ENCODE data around the gene TXNDC5.

Gene TXNDC5

DNA sequence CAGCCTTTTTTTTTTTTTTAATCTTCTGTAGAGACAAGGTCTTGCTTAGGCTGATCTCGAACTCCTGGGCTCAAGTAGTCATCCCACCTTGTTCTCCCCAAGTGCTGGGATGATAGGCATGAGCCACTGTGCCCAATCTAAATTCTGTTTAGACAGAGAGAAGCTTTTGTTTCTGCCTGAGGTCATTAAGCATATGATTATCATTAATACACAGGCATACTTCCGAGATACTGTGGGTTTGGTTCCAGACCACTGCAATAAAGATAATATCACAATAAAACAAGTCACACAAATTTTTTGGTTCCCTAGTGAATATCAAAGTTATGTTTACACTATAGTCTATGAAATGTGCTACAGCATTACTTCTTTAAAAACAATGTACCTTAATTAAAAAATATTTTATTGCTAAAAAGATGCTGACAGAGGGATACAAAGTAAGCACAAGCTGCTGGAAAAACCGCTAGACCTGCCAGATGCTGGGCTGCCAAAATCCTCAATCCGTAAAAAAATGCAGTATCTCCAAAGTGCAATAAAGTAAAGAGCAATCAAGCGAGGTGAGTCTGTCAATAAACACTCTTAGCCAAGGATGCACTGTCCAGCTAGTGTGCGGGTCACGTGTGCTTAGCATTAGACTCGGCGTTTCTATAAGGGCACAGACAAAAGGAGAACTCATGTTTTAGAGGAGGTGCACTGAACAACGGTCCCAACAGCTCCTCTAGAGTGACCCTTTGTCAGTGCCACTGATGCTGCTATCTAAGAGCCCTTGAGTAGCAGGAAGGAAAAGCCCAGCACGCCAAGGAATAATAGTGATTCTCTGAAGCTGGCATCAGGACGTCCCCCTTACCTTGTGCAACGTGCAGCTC, 16.1 kb downstream of the TXNDC5 start:
- TF ChIP-seq GATA2 (IDR thresholded peaks at IDR 0.05; ENCODE audit: low read depth, low read length) = no peak
- no peak for TF ChIP-seq GATA3 (IDR thresholded peaks at IDR 0.05; ENCODE audit: low read depth, low read length)

DNA sequence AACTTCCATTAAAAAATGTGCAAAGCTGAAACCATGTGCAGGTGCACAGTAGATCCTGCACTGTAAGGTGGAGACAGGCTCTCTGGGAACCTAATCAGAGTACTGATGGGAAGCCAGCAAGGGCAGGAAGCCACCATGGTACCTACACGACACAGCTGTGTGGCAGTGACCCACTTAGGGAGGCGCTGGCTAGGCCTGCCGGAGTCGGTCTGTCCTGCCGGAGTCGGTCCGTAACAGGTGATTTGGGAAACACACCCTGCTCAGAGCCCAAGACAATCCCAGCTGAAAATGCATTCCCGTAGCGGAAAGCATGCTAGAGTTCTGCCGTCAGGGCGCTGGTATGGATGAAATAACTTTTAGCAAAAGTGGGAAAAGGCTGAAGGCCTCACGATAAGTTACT, 17.2 kb downstream of the TXNDC5 start:
- no peak for TF ChIP-seq GATA2 (IDR thresholded peaks at IDR 0.05; ENCODE audit: low read depth, low read length)
- TF ChIP-seq GATA3 (IDR thresholded peaks at IDR 0.05; ENCODE audit: low read depth, low read length) = no peak

DNA sequence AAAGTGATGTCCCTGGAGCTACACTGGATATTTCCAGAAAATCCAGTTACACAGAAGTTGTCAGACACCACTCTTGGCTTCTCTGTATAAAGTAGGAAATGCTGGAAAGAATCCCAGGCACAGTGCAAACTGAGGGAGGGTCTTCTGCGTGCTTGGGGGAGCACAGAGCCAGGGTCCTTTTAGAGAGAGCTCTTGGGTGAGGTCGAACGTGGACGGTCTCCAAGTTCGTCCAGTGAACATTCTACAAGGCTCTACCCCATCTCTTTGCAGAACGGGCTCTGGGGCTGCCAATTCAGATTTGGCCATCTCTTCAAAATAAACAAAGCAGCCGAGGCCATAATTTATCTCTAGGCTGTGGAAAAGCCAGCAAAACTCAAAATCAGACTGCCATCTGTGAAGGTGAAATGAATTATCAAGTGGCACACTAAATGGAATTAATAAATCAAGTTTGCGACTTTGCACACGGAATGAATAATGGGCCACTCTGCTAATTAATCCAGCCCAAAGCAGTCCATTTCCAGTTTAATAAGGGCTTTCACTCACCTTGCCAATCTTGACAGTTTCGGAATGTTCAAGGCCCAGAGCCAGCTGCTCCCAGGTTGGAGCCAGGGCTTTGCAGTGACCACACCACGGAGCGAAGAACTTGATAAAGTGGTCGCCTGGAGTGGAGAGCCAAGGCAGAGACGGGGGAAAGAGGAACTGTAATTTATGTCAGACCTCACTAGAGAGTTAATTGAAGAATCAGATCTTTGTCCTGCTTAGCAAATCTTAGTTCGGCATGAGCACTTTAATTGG, 19.3 kb downstream of the TXNDC5 start:
- TF ChIP-seq GATA2 (IDR thresholded peaks at IDR 0.05; ENCODE audit: low read depth, low read length) (no peak), GATA3 (IDR thresholded peaks at IDR 0.05; ENCODE audit: low read depth, low read length) (no peak)

DNA sequence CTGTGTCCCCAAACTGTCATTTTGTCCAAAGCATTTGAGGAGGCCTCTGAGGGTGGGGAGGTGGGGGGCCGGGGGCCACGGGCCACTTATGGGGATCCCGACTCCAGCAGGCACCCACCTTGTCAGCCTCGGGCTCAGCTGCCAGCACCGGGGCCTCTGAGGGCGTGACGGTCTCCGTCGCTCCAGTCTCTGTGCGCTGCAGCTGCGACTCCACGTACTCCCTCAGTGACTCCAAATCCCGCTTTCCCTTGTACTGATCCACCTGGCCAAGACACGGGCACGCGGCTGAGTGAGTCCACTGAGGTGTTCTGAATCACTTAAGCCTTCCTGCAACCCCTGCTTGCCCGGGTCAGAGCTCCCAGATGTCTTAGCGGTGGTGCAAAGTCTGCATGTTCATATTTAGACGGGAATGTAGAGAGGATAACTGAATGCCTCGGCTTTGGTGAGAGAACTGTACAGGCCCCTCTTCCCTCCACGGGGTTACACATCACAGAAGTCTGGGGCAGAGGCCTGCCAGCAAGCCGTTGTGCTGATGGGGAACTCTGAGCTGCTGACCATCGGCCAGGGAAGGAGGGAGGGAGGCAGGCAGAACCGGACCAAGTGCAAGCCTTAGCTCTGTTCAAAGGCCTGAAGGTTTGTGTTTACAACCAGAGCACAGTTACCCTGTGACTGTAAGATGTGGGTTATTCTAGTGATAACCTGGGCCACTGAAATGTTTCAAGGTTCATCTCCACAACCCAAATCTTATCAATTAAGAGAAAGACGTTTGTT, 21.8 kb downstream of the TXNDC5 start:
- TF ChIP-seq GATA2 (IDR thresholded peaks at IDR 0.05; ENCODE audit: low read depth, low read length) (no peak), GATA3 (IDR thresholded peaks at IDR 0.05; ENCODE audit: low read depth, low read length) (no peak)

DNA sequence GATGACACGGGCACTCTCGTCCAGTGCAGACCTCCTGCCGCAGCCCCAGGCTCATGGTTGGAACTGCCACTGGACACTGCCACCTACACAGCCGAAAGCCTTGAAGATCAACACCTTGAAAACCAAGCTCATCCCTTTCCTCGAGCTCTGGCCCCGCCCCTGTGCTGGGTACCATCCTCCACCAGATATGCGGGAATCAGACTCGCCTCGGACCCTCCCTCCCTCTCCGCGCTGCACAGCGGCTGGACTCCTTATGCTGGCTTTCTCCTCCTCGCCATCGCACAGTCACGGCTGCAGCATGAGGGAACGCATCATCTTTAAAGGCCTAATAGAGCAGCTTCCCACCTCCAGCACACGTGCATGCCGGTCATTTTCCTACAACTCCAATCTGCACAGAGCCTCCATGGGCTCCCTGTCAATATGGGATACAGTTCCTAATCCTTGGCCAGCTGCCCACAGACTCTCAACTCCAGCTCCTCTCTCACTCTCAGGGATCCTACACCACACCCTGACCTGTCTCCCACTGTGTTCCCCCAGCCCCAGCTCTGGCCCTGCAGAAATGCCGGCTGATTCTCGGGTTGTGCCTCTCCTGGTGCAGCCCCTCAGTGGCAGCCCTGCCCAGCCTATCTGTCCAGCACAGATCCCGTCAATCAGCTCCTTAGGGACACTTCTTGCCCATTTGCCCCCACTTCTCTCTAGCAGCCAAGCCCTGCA, 23.2 kb downstream of the TXNDC5 start:
- TF ChIP-seq GATA3 (IDR thresholded peaks at IDR 0.05; ENCODE audit: low read depth, low read length) (no peak), GATA2 (IDR thresholded peaks at IDR 0.05; ENCODE audit: low read depth, low read length) (no peak)

DNA sequence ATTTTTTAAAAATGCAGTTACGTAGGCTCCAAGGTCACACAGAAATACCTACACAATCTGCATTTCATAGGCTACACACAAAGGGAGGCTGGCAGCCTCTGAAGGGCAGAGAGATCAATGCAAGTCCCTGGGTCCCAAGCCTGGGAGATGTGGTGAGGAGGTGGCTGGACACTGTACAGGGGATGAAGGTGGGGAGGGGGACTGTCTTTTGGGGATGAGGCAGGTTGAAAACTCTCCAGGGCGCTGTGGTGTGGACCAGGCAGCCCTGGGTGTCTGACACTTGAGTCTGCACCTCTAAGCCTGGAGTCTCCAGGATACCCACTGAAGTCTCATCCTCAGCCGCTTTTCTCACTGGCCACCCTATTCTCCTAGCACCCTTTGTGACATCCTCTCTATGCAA, 24.5 kb downstream of the TXNDC5 start:
- TF ChIP-seq GATA2 (IDR thresholded peaks at IDR 0.05; ENCODE audit: low read depth, low read length) (no peak), GATA3 (IDR thresholded peaks at IDR 0.05; ENCODE audit: low read depth, low read length) (no peak)

DNA sequence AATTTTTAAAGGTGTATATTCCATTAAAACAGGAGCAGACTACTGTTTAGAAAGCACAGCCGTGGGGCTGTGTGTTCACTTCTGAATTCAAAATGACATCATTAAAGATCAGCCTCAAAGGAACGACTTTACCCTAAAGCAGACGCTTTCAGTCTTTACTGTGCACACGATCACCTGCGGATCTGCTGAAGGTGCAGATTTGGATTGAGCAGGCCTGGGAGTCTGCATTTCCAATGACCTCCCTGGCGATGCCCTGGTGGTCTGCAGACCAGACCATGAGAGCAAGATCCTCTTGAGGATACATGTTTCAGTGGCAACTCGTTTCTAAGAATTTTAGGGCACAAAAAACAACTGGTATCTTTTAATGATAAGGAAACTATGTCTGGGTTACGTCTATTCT, 27.2 kb downstream of the TXNDC5 start:
- no peak for TF ChIP-seq GATA2 (IDR thresholded peaks at IDR 0.05; ENCODE audit: low read depth, low read length)
- no peak for TF ChIP-seq GATA3 (IDR thresholded peaks at IDR 0.05; ENCODE audit: low read depth, low read length)

DNA sequence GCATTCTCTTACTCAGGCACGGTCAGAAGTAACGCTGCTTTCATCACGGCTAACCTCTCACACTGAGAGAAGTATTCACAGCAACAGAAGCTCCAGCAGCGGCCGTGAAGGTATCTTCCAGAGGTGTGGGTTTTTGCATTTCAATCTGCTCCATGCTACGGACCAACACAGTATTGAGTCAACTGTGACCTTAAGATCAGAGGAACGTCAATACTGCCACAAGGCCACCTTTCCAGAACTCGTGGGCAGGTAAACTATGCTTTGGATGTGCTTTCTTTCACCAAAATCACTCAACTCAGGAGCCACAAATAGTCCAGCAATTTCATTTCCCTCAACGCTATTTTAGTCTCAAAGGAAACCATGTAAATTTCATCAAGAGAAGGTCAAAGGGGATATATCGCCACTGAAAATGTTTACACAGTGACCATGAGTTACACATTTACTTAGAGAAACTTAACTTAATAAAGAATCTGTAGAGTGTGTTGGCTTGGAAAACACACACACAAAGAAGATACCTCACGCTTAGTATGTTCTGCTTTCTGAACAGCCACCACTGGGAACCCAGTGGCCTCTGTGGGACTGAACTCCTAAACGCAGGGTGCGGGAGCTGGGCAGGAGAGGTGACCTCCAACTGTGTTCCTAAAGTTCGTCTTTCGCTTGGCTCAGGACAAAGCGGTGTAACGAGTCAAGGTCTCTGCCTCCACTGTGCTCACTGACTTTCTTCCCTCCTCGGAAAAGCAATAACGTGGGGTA, 27.9 kb downstream of the TXNDC5 start:
- TF ChIP-seq GATA2 (IDR thresholded peaks at IDR 0.05; ENCODE audit: low read depth, low read length) (no peak), GATA3 (IDR thresholded peaks at IDR 0.05; ENCODE audit: low read depth, low read length) (no peak)

DNA sequence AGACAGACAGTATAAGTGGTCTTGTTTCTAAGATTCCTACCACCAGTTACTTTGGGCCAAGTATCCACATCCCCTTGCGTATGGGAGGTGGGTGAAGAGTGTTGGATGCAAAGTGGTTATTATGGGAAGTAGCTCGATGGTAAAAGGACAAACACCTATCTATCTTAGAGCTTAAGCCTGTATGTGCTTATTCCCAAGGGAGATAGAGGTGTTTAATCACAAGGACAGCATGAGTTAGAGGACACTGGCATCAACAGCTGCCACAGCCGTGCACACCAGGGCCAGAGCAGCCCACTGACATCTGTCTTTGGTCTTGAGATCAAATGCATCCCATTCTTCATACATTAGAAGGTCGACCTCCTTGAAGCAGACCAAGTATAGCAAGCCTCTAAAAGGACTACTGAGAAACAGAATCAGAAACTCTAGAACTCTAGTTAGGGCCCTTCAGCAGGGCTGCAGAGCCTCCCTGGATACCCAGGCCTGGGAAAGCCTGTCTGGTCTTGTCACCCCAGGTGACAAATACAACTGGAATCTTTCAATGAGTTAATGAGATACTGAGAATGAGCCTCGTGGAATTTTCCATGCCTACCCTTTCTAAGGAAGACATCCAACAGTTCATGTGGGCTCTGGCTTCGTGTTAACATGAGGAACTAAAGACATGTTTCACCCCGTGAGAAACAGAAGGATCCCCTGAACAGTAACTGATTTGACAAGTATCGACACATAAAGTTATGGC, 28.7 kb downstream of the TXNDC5 start:
- TF ChIP-seq GATA3 (IDR thresholded peaks at IDR 0.05; ENCODE audit: low read depth, low read length) (no peak), GATA2 (IDR thresholded peaks at IDR 0.05; ENCODE audit: low read depth, low read length) (no peak)

DNA sequence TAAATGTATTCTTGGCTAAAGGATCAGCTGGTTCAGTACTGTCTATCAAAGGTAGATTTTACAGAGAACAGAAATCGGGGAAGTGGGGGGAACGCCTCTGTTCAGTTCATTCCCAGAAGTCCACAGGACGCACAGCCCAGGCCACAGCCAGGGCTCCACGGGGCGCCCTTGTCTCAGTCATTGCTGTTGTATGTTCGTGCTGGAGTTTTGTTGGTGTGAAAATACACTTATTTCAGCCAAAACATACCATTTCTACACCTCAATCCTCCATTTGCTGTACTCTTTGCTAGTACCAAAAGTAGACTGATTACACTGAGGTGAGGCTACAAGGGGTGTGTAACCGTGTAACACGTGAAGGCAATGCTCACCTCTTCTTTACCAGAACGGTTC, 29.9 kb downstream of the TXNDC5 start:
- TF ChIP-seq GATA3 (IDR thresholded peaks at IDR 0.05; ENCODE audit: low read depth, low read length) (no peak), GATA2 (IDR thresholded peaks at IDR 0.05; ENCODE audit: low read depth, low read length) (no peak)

DNA sequence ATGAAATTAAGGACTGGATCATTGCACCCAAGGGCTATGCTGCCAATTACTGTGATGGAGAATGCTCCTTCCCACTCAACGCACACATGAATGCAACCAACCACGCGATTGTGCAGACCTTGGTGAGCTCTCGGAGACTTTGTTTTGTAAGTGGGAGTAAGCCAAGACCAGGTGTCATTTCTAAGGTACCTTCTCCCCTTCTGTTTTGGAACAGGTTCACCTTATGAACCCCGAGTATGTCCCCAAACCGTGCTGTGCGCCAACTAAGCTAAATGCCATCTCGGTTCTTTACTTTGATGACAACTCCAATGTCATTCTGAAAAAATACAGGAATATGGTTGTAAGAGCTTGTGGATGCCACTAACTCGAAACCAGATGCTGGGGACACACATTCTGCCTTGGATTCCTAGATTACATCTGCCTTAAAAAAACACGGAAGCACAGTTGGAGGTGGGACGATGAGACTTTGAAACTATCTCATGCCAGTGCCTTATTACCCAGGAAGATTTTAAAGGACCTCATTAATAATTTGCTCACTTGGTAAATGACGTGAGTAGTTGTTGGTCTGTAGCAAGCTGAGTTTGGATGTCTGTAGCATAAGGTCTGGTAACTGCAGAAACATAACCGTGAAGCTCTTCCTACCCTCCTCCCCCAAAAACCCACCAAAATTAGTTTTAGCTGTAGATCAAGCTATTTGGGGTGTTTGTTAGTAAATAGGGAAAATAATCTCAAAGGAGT, 30.4 kb downstream of the TXNDC5 start:
- TF ChIP-seq GATA3 (IDR thresholded peaks at IDR 0.05; ENCODE audit: low read depth, low read length) (no peak), GATA2 (IDR thresholded peaks at IDR 0.05; ENCODE audit: low read depth, low read length) (no peak)

DNA sequence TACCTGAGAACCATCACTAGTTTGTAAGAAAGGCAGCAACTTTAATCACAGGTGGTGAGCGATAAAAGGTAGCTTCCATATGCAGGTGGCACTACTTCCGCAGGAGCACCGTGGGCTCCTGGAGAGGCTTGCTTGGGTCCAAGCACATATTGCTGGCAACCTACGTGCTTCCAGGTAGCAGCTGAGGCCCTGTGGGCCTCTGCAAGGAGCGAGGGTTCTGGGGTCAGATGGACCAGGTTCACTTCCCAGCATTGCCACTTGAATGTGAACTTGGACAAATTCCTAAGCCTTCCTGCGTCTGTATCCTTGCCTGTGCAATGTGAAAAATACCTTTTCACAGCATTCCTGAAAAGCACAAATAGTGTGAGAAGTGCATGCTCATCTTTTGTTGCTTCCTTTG, 31.0 kb downstream of the TXNDC5 start:
- TF ChIP-seq GATA3 (IDR thresholded peaks at IDR 0.05; ENCODE audit: low read depth, low read length) (no peak), GATA2 (IDR thresholded peaks at IDR 0.05; ENCODE audit: low read depth, low read length) (no peak)
